ENCODE measurements around the gene UBE2E2.

The UBE2E2 gene

GRCh38 chr3:23198801-23199200 is 4.3 kb upstream of the UBE2E2 start:
- no peak for DNase-seq

DNA sequence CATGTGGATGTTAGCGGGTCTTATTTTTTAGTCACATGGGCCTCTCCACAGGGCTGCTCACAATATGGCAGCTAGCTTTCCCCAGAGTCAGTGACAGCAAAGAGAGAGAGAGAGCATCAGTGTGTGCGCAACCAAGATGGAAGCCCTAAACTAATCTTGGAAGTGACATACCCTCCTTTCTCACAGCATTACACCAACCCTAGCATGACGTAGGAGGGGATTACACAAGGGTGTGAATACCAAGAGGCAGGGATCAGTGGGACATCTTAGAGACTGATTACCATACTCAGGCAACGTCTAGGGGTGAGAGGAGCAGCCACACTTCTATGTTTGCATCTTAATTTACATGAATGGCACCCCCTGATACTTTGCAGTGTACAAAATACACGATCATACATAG is 3.5 kb upstream of the UBE2E2 start:
- no peak for DNase-seq

GRCh38 chr3:23201154-23201838 is 1.8 kb upstream of the UBE2E2 start:
- DNase-seq: no peak

- DNase-seq: peak; percentile 2
These were observed 765 bp upstream of the UBE2E2 start for GRCh38 chr3:23202203-23202920.

- peak; percentile 31 for DNase-seq
These were observed 692 bp downstream of the UBE2E2 start for GRCh38 chr3:23203708-23204330.

DNA sequence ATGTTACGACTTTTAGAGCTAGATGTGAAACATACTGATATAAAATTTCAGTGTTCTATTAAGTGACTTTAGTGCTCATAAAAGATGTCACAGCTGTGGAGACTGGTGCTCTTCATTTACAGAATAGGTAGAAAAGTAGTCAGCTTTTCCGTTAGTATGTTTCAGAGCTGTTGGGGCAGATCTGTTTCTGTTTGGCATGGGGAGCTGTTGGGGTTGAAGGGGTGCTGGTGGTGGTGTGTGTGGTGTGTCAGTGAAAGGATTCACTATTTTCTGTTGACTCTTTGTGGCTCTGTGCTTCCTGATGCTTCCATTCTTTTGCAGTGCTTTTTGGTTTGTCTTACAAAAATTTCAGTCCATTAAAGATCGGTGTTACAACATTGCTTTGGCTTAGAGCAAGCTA is 3.2 kb downstream of the UBE2E2 start:
- no peak for DNase-seq

- no peak for DNase-seq
These were observed 6.0 kb downstream of the UBE2E2 start for GRCh38 chr3:23209103-23209502.

DNA sequence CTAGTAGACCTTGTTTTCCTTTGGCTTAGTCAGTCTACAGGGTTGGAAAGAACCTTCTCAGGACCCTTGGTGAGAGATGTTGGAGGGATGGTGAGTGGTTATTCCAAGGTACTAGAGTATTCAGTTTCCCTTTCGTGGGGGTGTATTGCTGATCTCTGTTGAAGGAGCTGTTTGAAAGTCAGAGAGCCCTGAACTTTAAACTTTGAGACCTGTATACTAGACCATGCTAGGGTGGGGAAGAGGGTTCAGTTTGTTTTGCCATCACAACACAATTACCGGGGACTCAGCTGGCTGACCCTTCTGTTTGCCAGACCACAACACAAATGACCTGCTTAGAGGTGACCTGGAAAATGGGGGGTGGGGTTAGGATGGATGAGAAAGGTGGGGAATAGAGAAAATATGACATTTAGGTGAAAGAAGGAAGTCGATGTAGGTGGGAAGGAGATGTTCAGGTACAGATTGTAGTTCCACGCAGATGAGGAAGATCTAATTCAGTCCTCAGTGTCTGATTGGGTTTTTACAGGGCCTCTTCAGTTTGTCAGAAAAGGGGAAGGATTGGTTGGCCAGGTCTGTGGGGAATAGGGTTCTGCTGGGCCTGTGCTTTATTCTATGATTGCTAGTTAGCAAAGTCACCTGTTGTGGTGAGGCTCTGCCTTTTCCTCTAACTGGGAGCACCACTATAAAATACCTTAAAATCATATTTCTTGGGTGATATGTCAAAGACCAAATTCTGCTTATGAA is 6.8 kb downstream of the UBE2E2 start:
- DNase-seq: no peak

- no peak for DNase-seq
These were observed 10.7 kb downstream of the UBE2E2 start for GRCh38 chr3:23213813-23214212.

DNA sequence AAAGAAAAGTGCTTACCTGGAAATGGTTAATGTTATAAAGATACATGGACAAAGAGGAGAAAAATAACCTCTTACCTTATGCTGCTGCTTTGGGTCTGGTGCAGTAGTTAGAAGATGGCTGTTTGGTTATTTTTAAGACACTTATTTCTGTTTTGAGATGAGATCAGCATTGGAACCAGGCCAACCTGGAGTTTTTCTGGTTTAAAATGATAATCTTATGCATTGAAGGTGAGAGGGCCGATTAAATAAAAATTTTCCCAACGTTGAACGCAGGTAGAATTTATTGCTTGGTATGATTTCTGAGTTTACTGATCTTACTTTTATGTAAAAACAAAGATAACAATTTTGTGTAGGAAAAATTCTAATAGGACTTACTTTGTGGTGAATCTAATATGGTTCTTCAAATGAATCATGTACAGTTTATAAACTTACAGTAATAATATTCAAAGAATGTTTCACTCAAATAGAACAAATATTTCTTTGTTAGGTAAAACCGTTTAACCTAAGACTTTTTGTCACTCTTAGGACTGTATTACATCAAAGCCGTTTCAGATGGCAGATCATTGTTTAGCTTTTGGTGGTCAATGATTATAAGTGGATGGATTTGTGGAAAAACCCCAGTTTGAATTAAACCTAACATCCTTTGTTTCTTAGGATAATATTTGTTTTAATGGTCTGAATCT is 14.9 kb downstream of the UBE2E2 start:
- DNase-seq: no peak

GRCh38 chr3:23219117-23219516 is 16.0 kb downstream of the UBE2E2 start:
- no peak for DNase-seq

DNA sequence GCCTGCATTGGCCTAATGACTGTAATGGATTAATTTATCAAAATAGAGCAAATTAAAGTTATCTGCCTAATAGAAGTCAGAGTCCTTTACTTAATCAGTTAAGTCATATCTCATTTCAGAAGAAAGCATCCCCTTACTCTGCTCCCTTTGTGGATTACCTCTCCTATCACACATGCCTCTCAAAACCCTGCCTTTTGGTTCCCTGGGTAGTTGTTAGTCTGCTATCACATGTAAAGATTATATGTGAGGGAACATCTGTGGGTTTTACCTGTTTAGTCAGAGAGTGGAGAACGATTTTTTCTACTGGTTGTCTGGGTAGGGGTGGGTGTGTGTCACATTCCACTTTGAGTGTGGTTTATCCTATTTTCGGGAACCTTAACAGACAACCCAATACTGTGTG is 16.4 kb downstream of the UBE2E2 start:
- no peak for DNase-seq

DNA sequence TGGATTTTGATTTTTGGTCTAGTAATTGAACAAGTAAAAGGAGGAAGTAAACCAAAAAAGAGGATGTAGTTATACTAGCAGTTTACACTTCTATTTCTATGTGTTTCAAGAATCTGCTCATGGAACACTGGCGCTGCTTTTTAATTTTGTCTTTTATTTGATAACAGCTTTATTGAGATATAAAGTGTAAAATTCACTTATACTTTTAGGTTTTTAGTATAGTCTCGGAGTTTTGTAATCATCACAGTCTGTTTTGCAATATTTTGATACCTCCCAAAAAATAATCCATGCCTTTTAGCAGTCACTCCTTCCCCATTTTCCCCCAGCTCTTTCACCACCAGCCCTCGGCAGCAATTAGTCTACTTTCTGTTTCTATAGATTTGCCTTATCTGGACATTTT is 18.0 kb downstream of the UBE2E2 start:
- DNase-seq: no peak

GRCh38 chr3:23232016-23232415 is 28.9 kb downstream of the UBE2E2 start:
- DNase-seq: no peak

- DNase-seq: no peak
These were observed 29.7 kb downstream of the UBE2E2 start for GRCh38 chr3:23232854-23233253.

DNA sequence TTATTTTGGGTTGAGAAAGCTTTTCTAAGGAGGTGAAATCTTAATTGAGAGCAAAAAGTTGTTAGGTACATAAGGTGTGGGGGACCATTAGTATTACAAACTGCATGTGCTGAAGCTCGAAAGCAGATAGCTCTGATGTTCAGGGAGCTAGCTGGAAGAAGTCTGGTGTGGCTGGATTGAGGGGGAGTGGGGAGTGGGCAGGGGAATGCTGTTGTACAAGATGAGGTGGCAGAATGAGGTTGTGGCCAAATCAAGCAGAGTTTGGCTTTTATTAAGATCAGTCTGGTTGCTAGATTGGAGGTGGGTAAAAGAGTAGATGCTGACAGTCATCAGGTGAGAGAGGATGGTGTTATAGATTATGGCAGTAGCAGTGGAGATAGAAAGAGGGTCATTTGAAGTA is 32.1 kb downstream of the UBE2E2 start:
- DNase-seq: no peak

- DNase-seq: no peak
These were observed 33.8 kb downstream of the UBE2E2 start for GRCh38 chr3:23236890-23237289.

DNA sequence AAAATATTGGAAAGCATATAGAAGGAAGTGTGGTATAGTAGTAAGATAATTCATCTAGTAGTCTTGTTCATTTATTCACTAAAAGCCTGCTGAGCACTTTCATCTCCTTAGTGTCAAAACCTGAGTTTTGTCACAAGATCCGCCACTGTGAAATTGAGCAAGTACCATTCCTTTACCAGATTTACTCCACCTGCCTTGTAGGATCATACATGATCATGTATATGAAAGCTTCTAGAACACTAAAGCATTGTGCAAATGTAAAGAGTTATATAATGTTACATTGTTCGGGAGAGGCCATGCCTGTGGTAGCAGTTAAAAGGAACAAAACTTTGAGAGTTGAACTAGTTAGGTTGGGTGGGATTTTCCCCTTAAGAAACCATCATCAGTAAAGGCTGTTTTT is 35.0 kb downstream of the UBE2E2 start:
- no peak for DNase-seq

DNA sequence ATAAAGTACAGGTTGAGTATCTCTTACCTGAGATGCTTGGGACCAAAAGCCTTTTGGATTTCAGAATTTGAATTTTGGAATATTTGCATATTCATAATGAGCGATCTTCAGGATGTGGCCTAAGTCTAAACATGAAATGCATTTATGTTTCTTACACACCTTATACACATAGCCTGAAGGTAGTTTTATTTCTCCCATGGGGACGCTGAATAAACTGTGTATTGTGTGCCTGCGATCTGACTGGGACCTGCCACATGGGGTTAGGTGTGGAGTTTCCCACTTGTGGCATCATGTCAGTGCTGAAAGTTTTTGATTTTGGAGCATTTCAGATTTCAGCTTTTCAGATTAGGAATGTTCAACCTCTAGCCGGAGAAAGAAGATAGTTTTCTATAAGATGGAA is 35.5 kb downstream of the UBE2E2 start:
- no peak for DNase-seq

GRCh38 chr3:23239211-23240068 is 36.3 kb downstream of the UBE2E2 start:
- no peak for DNase-seq

- DNase-seq: no peak
These were observed 37.2 kb downstream of the UBE2E2 start for GRCh38 chr3:23240171-23240785.

- no peak for DNase-seq
These were observed 38.1 kb downstream of the UBE2E2 start for GRCh38 chr3:23241256-23241655.
